ENCODE results near the gene BEND5.

- TF ChIP-seq CTCF (IDR thresholded peaks at IDR 0.05) (no peak), POLR2A (IDR thresholded peaks at IDR 0.05) (no peak)
Measured at GRCh38 chr1:48820491-48820890, 43.8 kb upstream of the BEND5 start.
